ENCODE measurements around the gene S100P. TPM values are rescaled to one million over a fixed set of nuclear protein-coding genes. Genes with fewer than 3 reads are reported as not detected.

The S100P gene
- total RNA-seq, 2 experiments from 2014 or later: 3.4 to 4.3 TPM

- DNase-seq (peak; percentile 99), ATAC-seq (peak; percentile 86)
- H3K4me3 Mint-ChIP-seq: peak within 1 kb of the TSS; percentile 99
- peaks cover 45% of the 10 kb centered on the region for H3K36me3 Mint-ChIP-seq (ENCODE audit: low read depth)
- no peak for TF ChIP-seq CTCF (IDR thresholded peaks at IDR 0.05)
- H3K4me1 Mint-ChIP-seq (ENCODE audit: low read depth): peaks cover 52% of the 10 kb centered on the region
- H3K9me3 Mint-ChIP-seq: no peaks in the 10 kb centered on the region
- peak within 1 kb of the TSS; percentile 98 for H3K27ac Mint-ChIP-seq
- POLR2A ChIA-PET: interaction anchor here (0.8 to 8.0 kb wide), 11 partner anchors 7 to 68 kb away, joined by 3 to 75 read pairs (median 4); partner anchors contain the start of genes BLOC1S4 and S100P
- no peaks in the 10 kb centered on the region for H3K27me3 Mint-ChIP-seq
- intact Hi-C loops (cut with micrococcal nuclease): loop anchor here (2.0 to 5.0 kb wide), 2 partner anchors 37 to 69 kb away; partner anchors contain the start of gene MRFAP1
- CTCF ChIA-PET: interaction anchor here (0.6 to 7.3 kb wide), 17 partner anchors 8 to 392 kb away, joined by 3 to 66 read pairs (median 3); partner anchors contain the start of genes MRFAP1 and S100P
Measured at GRCh38 chr4:6709230-6710114, 15.8 kb downstream of the S100P start, which contains the start of gene MRFAP1L1. Gene MRFAP1L1 (minus strand): TSS chr4:6709865. CDS start chr4:6709629, 236 bp downstream.

- ChIA-PET CTCF (interaction anchor here (1.0 to 7.3 kb wide), 9 partner anchors 8 to 391 kb away, joined by 3 to 66 read pairs (median 4); partner anchors contain the start of genes MRFAP1 and S100P), POLR2A (interaction anchor here (0.9 to 8.0 kb wide), 7 partner anchors 14 to 69 kb away, joined by 3 to 75 read pairs (median 10); partner anchors contain the start of gene S100P)
- peaks cover 48% of the 10 kb centered on the region for H3K4me1 Mint-ChIP-seq (ENCODE audit: low read depth)
- no peak for ATAC-seq
- intact Hi-C loops (cut with micrococcal nuclease): loop anchor here (2.0 kb wide), 1 partner anchor 69 kb away; the partner anchor contains the start of gene MRFAP1
- H3K27ac Mint-ChIP-seq: peak overlapping the region; percentile 98
- H3K4me3 Mint-ChIP-seq: peak overlapping the region; percentile 99
- no peak for TF ChIP-seq CTCF (IDR thresholded peaks at IDR 0.05)
- H3K27me3 Mint-ChIP-seq: no peaks in the 10 kb centered on the region
- peaks cover 38% of the 10 kb centered on the region for H3K36me3 Mint-ChIP-seq (ENCODE audit: low read depth)
- no peaks in the 10 kb centered on the region for H3K9me3 Mint-ChIP-seq
- DNase-seq: no peak
Measured at GRCh38 chr4:6710282-6710681, 16.6 kb downstream of the S100P start.

GRCh38 chr4:6710996-6711395 lies 17.3 kb downstream of the S100P start:
- Mint-ChIP-seq H3K27ac (no peak overlapping the region), H3K9me3 (no peaks in the 10 kb centered on the region), H3K27me3 (no peaks in the 10 kb centered on the region), H3K4me1 (ENCODE audit: low read depth) (peaks cover 47% of the 10 kb centered on the region), H3K4me3 (no peak overlapping the region), H3K36me3 (ENCODE audit: low read depth) (peaks cover 33% of the 10 kb centered on the region)
- ATAC-seq (no peak), DNase-seq (no peak)
- TF ChIP-seq CTCF (IDR thresholded peaks at IDR 0.05): no peak
- ChIA-PET POLR2A (interaction anchor here (8.0 kb wide), 1 partner anchor 35 kb away, joined by 75 read pairs; a partner anchor contains a TSS), CTCF (interaction anchor here (0.6 to 7.3 kb wide), 4 partner anchors 9 to 163 kb away, joined by 4 to 66 read pairs (median 6); a partner anchor contains a TSS)
- intact Hi-C loops (cut with micrococcal nuclease): loop anchor here (2.0 kb wide), 1 partner anchor 70 kb away; the partner anchor contains the start of gene MRFAP1

- H3K4me3 Mint-ChIP-seq: peak overlapping the region; percentile 32
- peaks cover 36% of the 10 kb centered on the region for H3K4me1 Mint-ChIP-seq (ENCODE audit: low read depth)
- H3K27ac Mint-ChIP-seq: no peak overlapping the region
- peaks cover 14% of the 10 kb centered on the region for H3K36me3 Mint-ChIP-seq (ENCODE audit: low read depth)
- H3K9me3 Mint-ChIP-seq: no peaks in the 10 kb centered on the region
- H3K27me3 Mint-ChIP-seq: no peaks in the 10 kb centered on the region
- intact Hi-C loops (cut with micrococcal nuclease): loop anchor here (5.0 kb wide), 1 partner anchor 38 kb away; no protein-coding TSS in a partner anchor
- no peak for DNase-seq
- TF ChIP-seq CTCF (IDR thresholded peaks at IDR 0.05): no peak
- POLR2A ChIA-PET: interaction anchor here (1.0 to 4.9 kb wide), 10 partner anchors 7 to 158 kb away, joined by 3 to 42 read pairs (median 5); partner anchors contain the start of gene KIAA0232
- no peak for ATAC-seq
- CTCF ChIA-PET: interaction anchor here (1.4 to 4.5 kb wide), 3 partner anchors 13 to 159 kb away, joined by 3 to 40 read pairs (median 14); a partner anchor contains a TSS
Measured at GRCh38 chr4:6714954-6715353, 21.3 kb downstream of the S100P start.
